A673 (cell line): ENCODE results near the gene RALBP1. TPM values are rescaled to one million over a fixed set of nuclear protein-coding genes. Genes with fewer than 3 reads are reported as not detected.

Experiments
- BruUV-seq: library from RNA; stranded (reverse); fragments of 400-500 nt; replicated peaks from 2 replicates; lab custom pipeline; 2021; lab: Mats Ljungman, UMichigan
- CTCF ChIA-PET: fragments of 300-600 bp; sonication (Branson Sonifier 250); formaldehyde crosslinking; loops from one replicate; lab custom pipeline; 2022; ENCODE audit warnings: antibody characterized with exemption; lab: Charles Lee
- POLR2A ChIA-PET: fragments of 300-600 bp; sonication (Branson Sonifier 250); formaldehyde crosslinking; loops from one replicate; lab custom pipeline; 2022; ENCODE audit warnings: antibody characterized with exemption; ENCODE audit not compliant: low non-redundant PET; lab: Charles Lee
- DNase-seq: peaks from one replicate; pipeline ENCODE4 v3.0.0-alpha.2; 2015; ENCODE audit warnings: low spot score
- H3K27ac ChIP-seq: fragments of 200-600 bp; sonication (generic); 2 replicates; pipeline ENCODE4 v1.5.1; 2016; ENCODE audit warnings: mixed run types, low read depth, mild to moderate bottlenecking, mixed read lengths, antibody characterized with exemption, low read length; ENCODE audit not compliant: poor library complexity, severe bottlenecking
- H3K27me3 ChIP-seq: fragments of 200-600 bp; sonication (generic); replicated peaks from 2 replicates; pipeline ENCODE4 v1.6.1; 2017; ENCODE audit warnings: mixed run types, low read depth, mild to moderate bottlenecking, mixed read lengths, antibody characterized with exemption, low read length; ENCODE audit not compliant: insufficient read depth, poor library complexity
- H3K36me3 ChIP-seq: fragments of 200-600 bp; sonication (generic); 2 replicates; pipeline ENCODE4 v1.6.1; 2016; ENCODE audit warnings: mixed run types, mild to moderate bottlenecking, mixed read lengths, antibody characterized with exemption, low read length; ENCODE audit not compliant: insufficient read depth, poor library complexity, severe bottlenecking
- H3K4me1 ChIP-seq: fragments of 200-600 bp; sonication (generic); 2 replicates; pipeline ENCODE4 v1.6.1; 2017; ENCODE audit warnings: mixed run types, mild to moderate bottlenecking, mixed read lengths, antibody characterized with exemption, low read length; ENCODE audit not compliant: insufficient read depth, poor library complexity, severe bottlenecking
- H3K4me3 ChIP-seq: fragments of 200-600 bp; sonication (generic); 2 replicates; pipeline ENCODE4 v1.5.1; 2016; ENCODE audit warnings: low read depth, mixed run types, mild to moderate bottlenecking, mixed read lengths, low read length; ENCODE audit not compliant: poor library complexity, severe bottlenecking
- H3K9me3 ChIP-seq: fragments of 200-600 bp; sonication (generic); 2 replicates; pipeline ENCODE4 v1.6.1; 2016; ENCODE audit warnings: mixed run types, low read depth, mild to moderate bottlenecking, mixed read lengths, antibody characterized with exemption, low read length; ENCODE audit not compliant: poor library complexity, severe bottlenecking
- EZH2 ChIP-seq: fragments of 200-600 bp; sonication (generic); IDR thresholded peaks from 2 replicates; pipeline ENCODE4 v1.6.1; 2017; ENCODE audit warnings: borderline replicate concordance, low read depth, mild to moderate bottlenecking, mixed read lengths, antibody characterized with exemption, low read length; ENCODE audit not compliant: poor library complexity, severe bottlenecking
- intact Hi-C: fragments of 100-400 bp; cut with micrococcal nuclease; formaldehyde crosslinking; loops from one replicate; pipeline ENCODE4 v1.10.0; 2022; ENCODE audit not compliant: unreplicated experiment
- total RNA-seq: library from RNA; stranded (reverse); gene quantifications from 2 replicates; pipeline ENCODE4 v1.2.3, GENCODE V29; 2021
- TF ChIP-seq, protein P1 (sequence below): fragments of 300-800, 200-600 bp; sonication (generic); conservative IDR thresholded peaks from 2 replicates; pipeline ENCODE4 v1.5.1; 2017; ENCODE audit warnings: low read depth, mild to moderate bottlenecking, antibody characterized with exemption, low read length, moderate library complexity, mixed read lengths

RALBP1 gene
- total RNA-seq, 1 experiment from 2014 or later: 53.5 TPM

DNA sequence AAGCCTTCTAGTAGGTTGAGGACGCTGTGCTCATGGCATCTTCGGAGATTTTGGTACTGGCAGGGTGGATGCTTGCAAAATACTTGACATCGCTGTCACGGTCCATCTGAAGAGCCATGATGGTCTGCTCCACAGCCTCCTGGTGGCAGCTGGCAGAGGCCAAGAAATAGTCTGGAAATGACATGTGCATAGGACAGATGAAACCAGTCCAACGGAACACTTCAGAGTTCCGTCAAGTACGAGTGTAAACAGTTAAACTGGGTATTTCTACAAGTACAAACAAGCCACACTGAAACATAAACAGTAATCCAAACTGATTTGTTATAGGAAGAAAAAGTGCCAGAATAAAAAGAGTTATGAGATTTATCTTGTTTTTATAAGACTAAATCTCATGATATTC is 72.5 kb downstream of the RALBP1 start:
- TF ChIP-seq EZH2: no peak
- TF ChIP-seq, protein P1, sequence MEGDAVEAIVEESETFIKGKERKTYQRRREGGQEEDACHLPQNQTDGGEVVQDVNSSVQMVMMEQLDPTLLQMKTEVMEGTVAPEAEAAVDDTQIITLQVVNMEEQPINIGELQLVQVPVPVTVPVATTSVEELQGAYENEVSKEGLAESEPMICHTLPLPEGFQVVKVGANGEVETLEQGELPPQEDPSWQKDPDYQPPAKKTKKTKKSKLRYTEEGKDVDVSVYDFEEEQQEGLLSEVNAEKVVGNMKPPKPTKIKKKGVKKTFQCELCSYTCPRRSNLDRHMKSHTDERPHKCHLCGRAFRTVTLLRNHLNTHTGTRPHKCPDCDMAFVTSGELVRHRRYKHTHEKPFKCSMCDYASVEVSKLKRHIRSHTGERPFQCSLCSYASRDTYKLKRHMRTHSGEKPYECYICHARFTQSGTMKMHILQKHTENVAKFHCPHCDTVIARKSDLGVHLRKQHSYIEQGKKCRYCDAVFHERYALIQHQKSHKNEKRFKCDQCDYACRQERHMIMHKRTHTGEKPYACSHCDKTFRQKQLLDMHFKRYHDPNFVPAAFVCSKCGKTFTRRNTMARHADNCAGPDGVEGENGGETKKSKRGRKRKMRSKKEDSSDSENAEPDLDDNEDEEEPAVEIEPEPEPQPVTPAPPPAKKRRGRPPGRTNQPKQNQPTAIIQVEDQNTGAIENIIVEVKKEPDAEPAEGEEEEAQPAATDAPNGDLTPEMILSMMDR: no peak
- intact Hi-C loops: no loop called here
- DNase-seq: no peak
- no TSS peak for BruUV-seq
- POLR2A ChIA-PET: no interaction called here
- no peaks in the 10 kb centered on the region for H3K27me3 ChIP-seq
- H3K4me3 ChIP-seq: no peak overlapping the region
- H3K9me3 ChIP-seq: peaks cover 2% of the 10 kb centered on the region
- H3K36me3 ChIP-seq: peaks cover 42% of the 10 kb centered on the region
- no peaks in the 10 kb centered on the region for H3K4me1 ChIP-seq
- CTCF ChIA-PET: no interaction called here
- no peak overlapping the region for H3K27ac ChIP-seq

DNA sequence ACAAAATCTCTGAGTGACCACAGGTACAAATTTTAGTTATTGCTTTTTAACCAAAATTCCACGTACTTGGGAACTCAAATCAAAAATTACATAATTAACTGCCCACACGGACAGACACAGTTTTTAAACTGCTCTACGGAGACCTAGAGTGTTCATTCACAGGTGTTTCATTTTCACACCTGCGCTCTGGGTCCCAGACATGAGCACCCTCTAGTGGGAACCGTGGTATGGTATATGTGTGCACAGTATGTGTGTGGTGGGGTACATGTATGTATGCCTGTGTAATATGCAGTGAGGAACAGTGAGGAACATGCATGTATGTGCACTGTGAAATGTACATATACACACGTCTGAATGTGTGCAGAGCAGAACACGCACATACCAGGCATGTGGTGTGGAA is 74.1 kb downstream of the RALBP1 start:
- CTCF ChIA-PET: no interaction called here

DNA sequence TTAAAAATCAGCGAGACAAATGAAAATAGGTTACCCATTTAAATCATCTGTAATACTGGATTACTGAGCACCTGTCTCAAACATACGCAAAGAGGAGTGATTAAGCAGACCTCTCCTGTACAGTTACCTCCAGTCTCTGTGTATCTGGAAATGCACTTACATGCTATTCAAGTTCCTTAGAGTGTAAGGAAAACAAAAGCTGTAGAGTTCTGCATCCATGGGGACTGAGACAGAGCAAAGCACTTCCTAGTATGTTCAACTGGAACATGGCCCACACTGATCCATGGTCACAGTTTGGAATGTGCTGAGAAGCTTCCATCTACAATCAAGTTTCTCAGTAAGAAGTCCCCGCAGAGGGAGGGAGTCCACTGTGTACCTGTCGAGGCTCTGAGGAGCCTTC is 75.1 kb downstream of the RALBP1 start:
- no TSS peak for BruUV-seq
- H3K4me3 ChIP-seq: no peak overlapping the region
- no peaks in the 10 kb centered on the region for H3K27me3 ChIP-seq
- intact Hi-C loops: no loop called here
- peaks cover 3% of the 10 kb centered on the region for H3K9me3 ChIP-seq
- no peaks in the 10 kb centered on the region for H3K4me1 ChIP-seq
- H3K36me3 ChIP-seq: peaks cover 62% of the 10 kb centered on the region
- ChIA-PET CTCF (no interaction called here), POLR2A (no interaction called here)
- TF ChIP-seq, protein P1: no peak
- no peak for TF ChIP-seq EZH2
- no peak for DNase-seq
- H3K27ac ChIP-seq: no peak overlapping the region

More for the DNA sequence above, 74.1 kb downstream of the RALBP1 start:
- peaks cover 53% of the 10 kb centered on the region for H3K36me3 ChIP-seq
- no peak overlapping the region for H3K27ac ChIP-seq
- intact Hi-C loops: no loop called here
- POLR2A ChIA-PET: no interaction called here
- no peaks in the 10 kb centered on the region for H3K4me1 ChIP-seq
- H3K9me3 ChIP-seq: peaks cover 3% of the 10 kb centered on the region
- no peak for DNase-seq
- no peaks in the 10 kb centered on the region for H3K27me3 ChIP-seq
- TF ChIP-seq EZH2: no peak
- TF ChIP-seq, protein P1: no peak
- BruUV-seq: no TSS peak
- no peak overlapping the region for H3K4me3 ChIP-seq
